A172 (cell line): ENCODE results near the gene POU3F3. TPM values are rescaled to one million over a fixed set of nuclear protein-coding genes. Genes with fewer than 3 reads are reported as not detected.

ENCODE experiments used
- total RNA-seq: library from RNA; depleted of rRNA; stranded (reverse); fragments of >200 nt; shearing (Covaris generic); gene quantifications from 2 replicates; pipeline ENCODE4 v1.2.3, GENCODE V29; 2014; rRNA removed

The POU3F3 gene
- total RNA-seq, 1 experiment from 2014 or later: not detected

Other genes with a start within 250 kb of the POU3F3 start
- gene MRPS9, start 184.0 kb downstream of the POU3F3 start, total RNA-seq: 68.7 and 77.0 TPM in 2 replicates